GM23338 (cell line): ENCODE data around the gene PLEKHD1. TPM values are rescaled to one million over a fixed set of nuclear protein-coding genes. Genes with fewer than 3 reads are reported as not detected.
A peak's percentile ranks its signal among the peaks of the same experiment; 100 is the strongest.

Source experiments
- ATAC-seq: fragments of 200-7000 bp; cut with Tn5 transposase; 3 replicates; pipeline ENCODE4 v1.9.1; 2020
- DNase-seq: peaks from one replicate; pipeline ENCODE4 v3.0.0-alpha.2; 2015; ENCODE audit warnings: low spot score
- H2AFZ ChIP-seq: fragments of 200-600 bp; sonication (generic); 2 replicates; pipeline ENCODE4 v1.8.0; 2016; ENCODE audit warnings: antibody characterized with exemption, mild to moderate bottlenecking, moderate library complexity
- H3F3A ChIP-seq: fragments of 200-600 bp; sonication (generic); replicated peaks from 2 replicates; pipeline ENCODE4 v1.8.0; 2017; ENCODE audit warnings: antibody characterized with exemption, mixed run types, low read depth
- H3K27ac ChIP-seq: fragments of 200-600 bp; sonication (generic); 2 replicates; pipeline ENCODE4 v1.6.1; 2016; ENCODE audit warnings: low read depth
- H3K27me3 ChIP-seq: fragments of 200-600 bp; sonication (generic); 2 replicates; pipeline ENCODE4 v1.8.0; 2016; ENCODE audit warnings: mild to moderate bottlenecking, mixed run types, moderate library complexity; ENCODE audit not compliant: insufficient read depth
- H3K36me3 ChIP-seq: fragments of 200-600 bp; sonication (generic); 2 replicates; pipeline ENCODE4 v1.8.0; 2016; ENCODE audit warnings: mild to moderate bottlenecking; ENCODE audit not compliant: insufficient read depth
- H3K4me1 ChIP-seq: fragments of 200-600 bp; sonication (generic); 2 replicates; pipeline ENCODE4 v1.8.0; 2016; ENCODE audit warnings: mild to moderate bottlenecking, moderate library complexity; ENCODE audit not compliant: insufficient read depth
- H3K4me2 ChIP-seq: fragments of 200-600 bp; sonication (generic); 2 replicates; pipeline ENCODE4 v1.7.1; 2017; ENCODE audit warnings: mixed run types
- H3K4me3 ChIP-seq: fragments of 200-600 bp; sonication (generic); 2 replicates; pipeline ENCODE4 v1.6.1; 2016; ENCODE audit warnings: mixed run types
- H3K79me2 ChIP-seq: fragments of 200-600 bp; sonication (generic); replicated peaks from 2 replicates; pipeline ENCODE4 v1.8.0; 2017; ENCODE audit warnings: mild to moderate bottlenecking; ENCODE audit not compliant: insufficient read depth
- H3K9me2 ChIP-seq: fragments of 200-600 bp; sonication (generic); 2 replicates; pipeline ENCODE4 v1.8.0; 2017; ENCODE audit not compliant: insufficient read depth
- H4K20me1 ChIP-seq: fragments of 200-600 bp; sonication (generic); replicated peaks from 2 replicates; pipeline ENCODE4 v1.8.0; 2017; ENCODE audit warnings: mild to moderate bottlenecking; ENCODE audit not compliant: insufficient read depth
- H3K27ac Mint-ChIP-seq: 2 replicates; pipeline ENCODE4 v1.8.0; 2020; ENCODE audit warnings: inconsistent platforms, mild to moderate bottlenecking, moderate library complexity, mixed read lengths
- H3K27me3 Mint-ChIP-seq: 3 replicates; pipeline ENCODE4 v1.8.0; 2022; ENCODE audit warnings: low read depth, mild to moderate bottlenecking, moderate library complexity, mixed read lengths, inconsistent platforms; ENCODE audit not compliant: insufficient read depth, poor library complexity
- H3K36me3 Mint-ChIP-seq: 3 replicates; pipeline ENCODE4 v1.8.0; 2021; ENCODE audit warnings: low read depth, mild to moderate bottlenecking, inconsistent platforms, moderate library complexity, mixed read lengths
- H3K4me1 Mint-ChIP-seq: 3 replicates; pipeline ENCODE4 v1.8.0; 2020; ENCODE audit warnings: mild to moderate bottlenecking, inconsistent platforms, mixed read lengths
- H3K4me3 Mint-ChIP-seq: 3 replicates; pipeline ENCODE4 v1.8.0; 2021; ENCODE audit warnings: moderate library complexity, mild to moderate bottlenecking, inconsistent platforms, mixed read lengths
- H3K9me3 Mint-ChIP-seq: 3 replicates; pipeline ENCODE4 v1.8.0; 2020; ENCODE audit warnings: moderate library complexity, mild to moderate bottlenecking, inconsistent platforms, mixed read lengths
- CREB1 ChIP-seq: fragments of 250-450 bp; sonication (Bioruptor Pico); IDR thresholded peaks from 2 replicates; pipeline ENCODE4 v1.5.0; 2020; ENCODE audit warnings: low read depth, mild to moderate bottlenecking, moderate library complexity
- ETS1 ChIP-seq: IDR thresholded peaks from 2 replicates; pipeline ENCODE4 v1.6.1; 2016; ENCODE audit warnings: antibody characterized with exemption
- EZH2 ChIP-seq: fragments of 200-600 bp; sonication (generic); IDR thresholded peaks from one replicate; pipeline ENCODE4 v1.8.0; 2017; ENCODE audit warnings: antibody characterized with exemption, mild to moderate bottlenecking, low read depth; ENCODE audit not compliant: unreplicated experiment
- EZH2phosphoT487 ChIP-seq: fragments of 200-600 bp; sonication (generic); IDR thresholded peaks from one replicate; pipeline ENCODE4 v1.8.1; 2018; ENCODE audit warnings: antibody characterized with exemption; ENCODE audit not compliant: unreplicated experiment
- JUNB ChIP-seq: IDR thresholded peaks from one replicate; pipeline ENCODE4 v1.6.1; 2016; ENCODE audit warnings: antibody characterized with exemption; ENCODE audit not compliant: unreplicated experiment
- NANOG ChIP-seq: IDR thresholded peaks from 2 replicates; pipeline ENCODE4 v1.6.1; 2016; ENCODE audit warnings: antibody characterized with exemption, borderline replicate concordance
- POLR2AphosphoS5 ChIP-seq: IDR thresholded peaks from 2 replicates; pipeline ENCODE4 v1.6.1; 2016; ENCODE audit warnings: antibody characterized with exemption, low read depth
- STAT1 ChIP-seq: IDR thresholded peaks from one replicate; pipeline ENCODE4 v1.6.1; 2016; ENCODE audit warnings: antibody characterized with exemption; ENCODE audit not compliant: unreplicated experiment
- ZNF114 ChIP-seq: fragments of 250-450 bp; sonication (Bioruptor Pico); IDR thresholded peaks from 2 replicates; pipeline ENCODE4 v1.5.0; 2020; ENCODE audit warnings: mild to moderate bottlenecking, moderate library complexity
- ZNF331 ChIP-seq: fragments of 250-450 bp; sonication (Bioruptor Pico); IDR thresholded peaks from 2 replicates; pipeline ENCODE4 v1.5.0; 2020; ENCODE audit warnings: low read depth, mild to moderate bottlenecking, moderate library complexity
- polyA plus RNA-seq: library from polyadenylated mRNA; unstranded; fragments of >200 nt; fragmentation: Nextera tagmentation; extraction: Ambion mirVana; gene quantifications from 2 replicates; pipeline ENCODE4 v1.2.1, GENCODE V29; 2016
- total RNA-seq: library from RNA; depleted of rRNA; stranded (reverse); fragments of >200 nt; shearing (Covaris generic); gene quantifications from 2 replicates; pipeline ENCODE4 v1.2.3, GENCODE V29; 2014
- TF ChIP-seq, protein P1 (sequence below): fragments of 250-450 bp; sonication (Bioruptor Pico); IDR thresholded peaks from 2 replicates; pipeline ENCODE4 v1.5.0; 2020; ENCODE audit warnings: mild to moderate bottlenecking, moderate library complexity
- TF ChIP-seq, protein P2 (sequence below): IDR thresholded peaks from one replicate; pipeline ENCODE4 v1.6.1; 2018; ENCODE audit warnings: antibody characterized with exemption; ENCODE audit not compliant: unreplicated experiment
- TF ChIP-seq, protein P3 (sequence below), 2 experiments: fragments of 200-600 bp in 1 of 2; sonication (generic) in 1 of 2; conservative IDR thresholded peaks; 2 replicates each; pipeline versions ENCODE4 v1.5.1 to v1.6.1; 2016 to 2017; ENCODE audit warnings: antibody characterized with exemption in 2 of 2, low read depth in 2 of 2, mild to moderate bottlenecking in 2 of 2, moderate library complexity in 1 of 2

The PLEKHD1 gene
- total and polyA plus RNA-seq, 2 experiments from 2014 or later, result 0.19 to 0.28 TPM

GRCh38 chr14:69542311-69542710 lies 57.8 kb downstream of the PLEKHD1 start:
- no peak for ATAC-seq
- H3K4me1 ChIP-seq, result no peaks in the 10 kb centered on the region
- no peak overlapping the region for H3K27ac ChIP-seq
- H2AFZ ChIP-seq, result peak overlapping the region; percentile 59; the same call in 1 of the 2 replicates
- 0 out of 2 replicates have a peak, but pooled peaks cover 10% of the 10 kb centered on the region for H3K9me2 ChIP-seq
- H3K9me3 Mint-ChIP-seq, result peaks cover 5% of the 10 kb centered on the region; the same call in 2 of the 3 replicates
- no peaks in the 10 kb centered on the region for H3K4me1 Mint-ChIP-seq
- no peak overlapping the region for H3K4me3 Mint-ChIP-seq
- no peak overlapping the region for H3K4me3 ChIP-seq
- TF ChIP-seq NANOG (no peak), ETS1 (no peak), EZH2phosphoT487 (no peak), ZNF114 (CRISPR knock-in tag) (no peak), STAT1 (no peak), POLR2AphosphoS5 (no peak), EZH2 (no peak), ZNF331 (no peak), CREB1 (no peak), JUNB (no peak)
- TF ChIP-seq, protein P1, sequence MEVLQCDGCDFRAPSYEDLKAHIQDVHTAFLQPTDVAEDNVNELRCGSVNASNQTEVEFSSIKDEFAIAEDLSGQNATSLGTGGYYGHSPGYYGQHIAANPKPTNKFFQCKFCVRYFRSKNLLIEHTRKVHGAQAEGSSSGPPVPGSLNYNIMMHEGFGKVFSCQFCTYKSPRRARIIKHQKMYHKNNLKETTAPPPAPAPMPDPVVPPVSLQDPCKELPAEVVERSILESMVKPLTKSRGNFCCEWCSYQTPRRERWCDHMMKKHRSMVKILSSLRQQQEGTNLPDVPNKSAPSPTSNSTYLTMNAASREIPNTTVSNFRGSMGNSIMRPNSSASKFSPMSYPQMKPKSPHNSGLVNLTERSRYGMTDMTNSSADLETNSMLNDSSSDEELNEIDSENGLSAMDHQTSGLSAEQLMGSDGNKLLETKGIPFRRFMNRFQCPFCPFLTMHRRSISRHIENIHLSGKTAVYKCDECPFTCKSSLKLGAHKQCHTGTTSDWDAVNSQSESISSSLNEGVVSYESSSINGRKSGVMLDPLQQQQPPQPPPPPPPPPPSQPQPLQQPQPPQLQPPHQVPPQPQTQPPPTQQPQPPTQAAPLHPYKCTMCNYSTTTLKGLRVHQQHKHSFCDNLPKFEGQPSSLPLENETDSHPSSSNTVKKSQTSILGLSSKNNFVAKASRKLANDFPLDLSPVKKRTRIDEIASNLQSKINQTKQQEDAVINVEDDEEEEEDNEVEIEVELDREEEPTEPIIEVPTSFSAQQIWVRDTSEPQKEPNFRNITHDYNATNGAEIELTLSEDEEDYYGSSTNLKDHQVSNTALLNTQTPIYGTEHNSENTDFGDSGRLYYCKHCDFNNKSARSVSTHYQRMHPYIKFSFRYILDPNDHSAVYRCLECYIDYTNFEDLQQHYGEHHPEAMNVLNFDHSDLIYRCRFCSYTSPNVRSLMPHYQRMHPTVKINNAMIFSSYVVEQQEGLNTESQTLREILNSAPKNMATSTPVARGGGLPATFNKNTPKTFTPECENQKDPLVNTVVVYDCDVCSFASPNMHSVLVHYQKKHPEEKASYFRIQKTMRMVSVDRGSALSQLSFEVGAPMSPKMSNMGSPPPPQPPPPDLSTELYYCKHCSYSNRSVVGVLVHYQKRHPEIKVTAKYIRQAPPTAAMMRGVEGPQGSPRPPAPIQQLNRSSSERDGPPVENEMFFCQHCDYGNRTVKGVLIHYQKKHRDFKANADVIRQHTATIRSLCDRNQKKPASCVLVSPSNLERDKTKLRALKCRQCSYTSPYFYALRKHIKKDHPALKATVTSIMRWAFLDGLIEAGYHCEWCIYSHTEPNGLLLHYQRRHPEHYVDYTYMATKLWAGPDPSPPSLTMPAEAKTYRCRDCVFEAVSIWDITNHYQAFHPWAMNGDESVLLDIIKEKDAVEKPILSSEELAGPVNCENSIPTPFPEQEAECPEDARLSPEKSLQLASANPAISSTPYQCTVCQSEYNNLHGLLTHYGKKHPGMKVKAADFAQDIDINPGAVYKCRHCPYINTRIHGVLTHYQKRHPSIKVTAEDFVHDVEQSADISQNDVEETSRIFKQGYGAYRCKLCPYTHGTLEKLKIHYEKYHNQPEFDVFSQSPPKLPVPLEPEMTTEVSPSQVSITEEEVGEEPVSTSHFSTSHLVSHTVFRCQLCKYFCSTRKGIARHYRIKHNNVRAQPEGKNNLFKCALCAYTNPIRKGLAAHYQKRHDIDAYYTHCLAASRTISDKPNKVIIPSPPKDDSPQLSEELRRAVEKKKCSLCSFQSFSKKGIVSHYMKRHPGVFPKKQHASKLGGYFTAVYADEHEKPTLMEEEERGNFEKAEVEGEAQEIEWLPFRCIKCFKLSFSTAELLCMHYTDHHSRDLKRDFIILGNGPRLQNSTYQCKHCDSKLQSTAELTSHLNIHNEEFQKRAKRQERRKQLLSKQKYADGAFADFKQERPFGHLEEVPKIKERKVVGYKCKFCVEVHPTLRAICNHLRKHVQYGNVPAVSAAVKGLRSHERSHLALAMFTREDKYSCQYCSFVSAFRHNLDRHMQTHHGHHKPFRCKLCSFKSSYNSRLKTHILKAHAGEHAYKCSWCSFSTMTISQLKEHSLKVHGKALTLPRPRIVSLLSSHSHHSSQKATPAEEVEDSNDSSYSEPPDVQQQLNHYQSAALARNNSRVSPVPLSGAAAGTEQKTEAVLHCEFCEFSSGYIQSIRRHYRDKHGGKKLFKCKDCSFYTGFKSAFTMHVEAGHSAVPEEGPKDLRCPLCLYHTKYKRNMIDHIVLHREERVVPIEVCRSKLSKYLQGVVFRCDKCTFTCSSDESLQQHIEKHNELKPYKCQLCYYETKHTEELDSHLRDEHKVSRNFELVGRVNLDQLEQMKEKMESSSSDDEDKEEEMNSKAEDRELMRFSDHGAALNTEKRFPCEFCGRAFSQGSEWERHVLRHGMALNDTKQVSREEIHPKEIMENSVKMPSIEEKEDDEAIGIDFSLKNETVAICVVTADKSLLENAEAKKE (CRISPR knock-in tag), result no peak
- TF ChIP-seq, protein P2, sequence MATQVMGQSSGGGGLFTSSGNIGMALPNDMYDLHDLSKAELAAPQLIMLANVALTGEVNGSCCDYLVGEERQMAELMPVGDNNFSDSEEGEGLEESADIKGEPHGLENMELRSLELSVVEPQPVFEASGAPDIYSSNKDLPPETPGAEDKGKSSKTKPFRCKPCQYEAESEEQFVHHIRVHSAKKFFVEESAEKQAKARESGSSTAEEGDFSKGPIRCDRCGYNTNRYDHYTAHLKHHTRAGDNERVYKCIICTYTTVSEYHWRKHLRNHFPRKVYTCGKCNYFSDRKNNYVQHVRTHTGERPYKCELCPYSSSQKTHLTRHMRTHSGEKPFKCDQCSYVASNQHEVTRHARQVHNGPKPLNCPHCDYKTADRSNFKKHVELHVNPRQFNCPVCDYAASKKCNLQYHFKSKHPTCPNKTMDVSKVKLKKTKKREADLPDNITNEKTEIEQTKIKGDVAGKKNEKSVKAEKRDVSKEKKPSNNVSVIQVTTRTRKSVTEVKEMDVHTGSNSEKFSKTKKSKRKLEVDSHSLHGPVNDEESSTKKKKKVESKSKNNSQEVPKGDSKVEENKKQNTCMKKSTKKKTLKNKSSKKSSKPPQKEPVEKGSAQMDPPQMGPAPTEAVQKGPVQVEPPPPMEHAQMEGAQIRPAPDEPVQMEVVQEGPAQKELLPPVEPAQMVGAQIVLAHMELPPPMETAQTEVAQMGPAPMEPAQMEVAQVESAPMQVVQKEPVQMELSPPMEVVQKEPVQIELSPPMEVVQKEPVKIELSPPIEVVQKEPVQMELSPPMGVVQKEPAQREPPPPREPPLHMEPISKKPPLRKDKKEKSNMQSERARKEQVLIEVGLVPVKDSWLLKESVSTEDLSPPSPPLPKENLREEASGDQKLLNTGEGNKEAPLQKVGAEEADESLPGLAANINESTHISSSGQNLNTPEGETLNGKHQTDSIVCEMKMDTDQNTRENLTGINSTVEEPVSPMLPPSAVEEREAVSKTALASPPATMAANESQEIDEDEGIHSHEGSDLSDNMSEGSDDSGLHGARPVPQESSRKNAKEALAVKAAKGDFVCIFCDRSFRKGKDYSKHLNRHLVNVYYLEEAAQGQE, result no peak
- TF ChIP-seq, protein P3, sequence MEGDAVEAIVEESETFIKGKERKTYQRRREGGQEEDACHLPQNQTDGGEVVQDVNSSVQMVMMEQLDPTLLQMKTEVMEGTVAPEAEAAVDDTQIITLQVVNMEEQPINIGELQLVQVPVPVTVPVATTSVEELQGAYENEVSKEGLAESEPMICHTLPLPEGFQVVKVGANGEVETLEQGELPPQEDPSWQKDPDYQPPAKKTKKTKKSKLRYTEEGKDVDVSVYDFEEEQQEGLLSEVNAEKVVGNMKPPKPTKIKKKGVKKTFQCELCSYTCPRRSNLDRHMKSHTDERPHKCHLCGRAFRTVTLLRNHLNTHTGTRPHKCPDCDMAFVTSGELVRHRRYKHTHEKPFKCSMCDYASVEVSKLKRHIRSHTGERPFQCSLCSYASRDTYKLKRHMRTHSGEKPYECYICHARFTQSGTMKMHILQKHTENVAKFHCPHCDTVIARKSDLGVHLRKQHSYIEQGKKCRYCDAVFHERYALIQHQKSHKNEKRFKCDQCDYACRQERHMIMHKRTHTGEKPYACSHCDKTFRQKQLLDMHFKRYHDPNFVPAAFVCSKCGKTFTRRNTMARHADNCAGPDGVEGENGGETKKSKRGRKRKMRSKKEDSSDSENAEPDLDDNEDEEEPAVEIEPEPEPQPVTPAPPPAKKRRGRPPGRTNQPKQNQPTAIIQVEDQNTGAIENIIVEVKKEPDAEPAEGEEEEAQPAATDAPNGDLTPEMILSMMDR (conservative IDR thresholded peaks at IDR 0.05; ENCODE audit: low read depth in 2 of 2), result no peak
- no peaks in the 10 kb centered on the region for H4K20me1 ChIP-seq
- no peaks in the 10 kb centered on the region for H3K79me2 ChIP-seq
- peaks cover 2% of the 10 kb centered on the region for H3K27me3 Mint-ChIP-seq
- no peaks in the 10 kb centered on the region for H3K36me3 Mint-ChIP-seq
- no peaks in the 10 kb centered on the region for H3K36me3 ChIP-seq
- no peak overlapping the region for H3K4me2 ChIP-seq
- no peak overlapping the region for H3K27ac Mint-ChIP-seq
- H3F3A ChIP-seq, result no peaks in the 10 kb centered on the region
- no peak for DNase-seq
- H3K27me3 ChIP-seq, result peaks cover 12% of the 10 kb centered on the region; the same call in 1 of the 2 replicates
